Sigmoid colon (tissue), 4 donors: ENCODE results near the gene NR2C1.

Source experiments
- EP300 ChIP-seq, 4 donors: sonication (generic); formaldehyde crosslinking; IDR thresholded peaks; one replicate each; pipeline ENCODE4 v1.6.1; 2017; ENCODE audit warnings: antibody characterized with exemption in 4 of 4
- POLR2A ChIP-seq, 2 donors: fragments of 450-650 bp; IDR thresholded peaks; one replicate each; pipeline ENCODE4 v1.6.1; 2016; ENCODE audit warnings: antibody characterized with exemption in 2 of 2, mild to moderate bottlenecking in 2 of 2, moderate library complexity in 2 of 2
- POLR2AphosphoS5 ChIP-seq, 4 donors: sonication (generic); formaldehyde crosslinking; IDR thresholded peaks; one replicate each; pipeline ENCODE4 v1.6.1; 2017; ENCODE audit warnings: antibody characterized with exemption in 4 of 4
- TF ChIP-seq, protein P1 (sequence below), 4 experiments: fragments of 450-650 bp in 3 of 4; fragments of 200-600 bp in 1 of 4; IDR thresholded peaks; one replicate each; pipeline ENCODE4 v1.5.1; 2016 to 2019; ENCODE audit warnings: antibody characterized with exemption in 4 of 4, mild to moderate bottlenecking in 3 of 4, moderate library complexity in 2 of 4

DNA sequence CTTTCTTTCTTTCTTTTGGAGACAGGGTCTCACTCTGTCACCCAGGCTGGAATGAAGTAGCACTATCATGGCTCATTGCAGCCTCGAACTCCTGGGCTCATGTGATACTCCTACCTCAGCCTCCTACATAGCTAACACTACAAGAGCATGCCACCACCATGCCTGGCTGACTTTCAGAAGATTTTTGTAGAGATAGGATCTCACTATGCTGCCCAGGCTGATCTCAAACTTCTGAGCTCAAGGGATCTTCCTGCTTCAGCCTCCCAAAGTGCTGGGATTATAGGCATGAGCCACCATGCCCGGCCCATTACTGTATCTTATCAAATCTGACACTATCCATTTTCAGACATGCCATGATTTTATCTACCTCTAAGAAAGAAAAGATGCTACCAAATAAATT is 101.5 kb downstream of the NR2C1 start:
- TF ChIP-seq, protein P1, sequence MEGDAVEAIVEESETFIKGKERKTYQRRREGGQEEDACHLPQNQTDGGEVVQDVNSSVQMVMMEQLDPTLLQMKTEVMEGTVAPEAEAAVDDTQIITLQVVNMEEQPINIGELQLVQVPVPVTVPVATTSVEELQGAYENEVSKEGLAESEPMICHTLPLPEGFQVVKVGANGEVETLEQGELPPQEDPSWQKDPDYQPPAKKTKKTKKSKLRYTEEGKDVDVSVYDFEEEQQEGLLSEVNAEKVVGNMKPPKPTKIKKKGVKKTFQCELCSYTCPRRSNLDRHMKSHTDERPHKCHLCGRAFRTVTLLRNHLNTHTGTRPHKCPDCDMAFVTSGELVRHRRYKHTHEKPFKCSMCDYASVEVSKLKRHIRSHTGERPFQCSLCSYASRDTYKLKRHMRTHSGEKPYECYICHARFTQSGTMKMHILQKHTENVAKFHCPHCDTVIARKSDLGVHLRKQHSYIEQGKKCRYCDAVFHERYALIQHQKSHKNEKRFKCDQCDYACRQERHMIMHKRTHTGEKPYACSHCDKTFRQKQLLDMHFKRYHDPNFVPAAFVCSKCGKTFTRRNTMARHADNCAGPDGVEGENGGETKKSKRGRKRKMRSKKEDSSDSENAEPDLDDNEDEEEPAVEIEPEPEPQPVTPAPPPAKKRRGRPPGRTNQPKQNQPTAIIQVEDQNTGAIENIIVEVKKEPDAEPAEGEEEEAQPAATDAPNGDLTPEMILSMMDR (IDR thresholded peaks at IDR 0.05) = no peak
- no peak for TF ChIP-seq POLR2AphosphoS5 (IDR thresholded peaks at IDR 0.05)
- no peak for TF ChIP-seq POLR2A (IDR thresholded peaks at IDR 0.05)
- no peak for TF ChIP-seq EP300 (IDR thresholded peaks at IDR 0.05)
